ENCODE data around the gene CEP104.

CEP104 gene

GRCh38 chr1:3775490-3776230 lies 81.4 kb downstream of the CEP104 start:
- DNase-seq: peak; percentile 7

GRCh38 chr1:3774946-3775489 lies 82.0 kb downstream of the CEP104 start:
- no peak for DNase-seq

- no peak for DNase-seq
Measured at GRCh38 chr1:3774276-3774945, 82.6 kb downstream of the CEP104 start.

- no peak for DNase-seq
Measured at GRCh38 chr1:3773572-3774275, 83.3 kb downstream of the CEP104 start.

GRCh38 chr1:3772715-3773571 lies 84.1 kb downstream of the CEP104 start, which contains the start of gene SMIM1:
SMIM1 (plus strand) TSS chr1:3772749; CDS start chr1:3775374, 2,625 bp downstream.
- no peak for DNase-seq

- peak; percentile 35 for DNase-seq
Measured at GRCh38 chr1:3772027-3772714, 84.8 kb downstream of the CEP104 start.

GRCh38 chr1:3771108-3772026 lies 85.6 kb downstream of the CEP104 start:
- no peak for DNase-seq

- no peak for DNase-seq
Measured at GRCh38 chr1:3770047-3770765, 86.8 kb downstream of the CEP104 start.

GRCh38 chr1:3768811-3769390 lies 88.1 kb downstream of the CEP104 start:
- DNase-seq: no peak

GRCh38 chr1:3767328-3767925 lies 89.6 kb downstream of the CEP104 start:
- DNase-seq: no peak

GRCh38 chr1:3763351-3764125 lies 93.5 kb downstream of the CEP104 start:
- DNase-seq: no peak

- DNase-seq: no peak
Measured at GRCh38 chr1:3762873-3763228, 94.2 kb downstream of the CEP104 start.

- no peak for DNase-seq
Measured at GRCh38 chr1:3762151-3762872, 94.7 kb downstream of the CEP104 start.
